Fibroblast of villous mesenchyme (primary cell): Measurements from ENCODE around the gene FMN1. TPM values are rescaled to one million over a fixed set of nuclear protein-coding genes. Genes with fewer than 3 reads are reported as not detected.

Experiments
- DNase-seq: peaks from one replicate; pipeline ENCODE4 v3.0.0-alpha.2; 2010; ENCODE audit warnings: low read depth
- H3K4me3 ChIP-seq: 2 replicates; pipeline ENCODE4 v1.5.1; 2011; ENCODE audit warnings: low read depth, mild to moderate bottlenecking, low read length
- CTCF ChIP-seq: IDR thresholded peaks from 2 replicates; pipeline ENCODE4 v1.5.1; 2012; ENCODE audit warnings: low read depth, mild to moderate bottlenecking, low read length; ENCODE audit not compliant: insufficient read depth
- total RNA-seq: library from RNA; depleted of rRNA; stranded (reverse); fragments of >200 nt; gene quantifications from 2 replicates; pipeline ENCODE4 v1.2.3, GENCODE V29; 2012

The FMN1 gene
- total RNA-seq, 1 donor = 8.6 TPM

GRCh38 chr15:32834156-32834555, 360.4 kb downstream of the FMN1 start:
- H3K4me3 ChIP-seq = no peak overlapping the region
- DNase-seq = no peak
- no peak for TF ChIP-seq CTCF

- DNase-seq = no peak
- TF ChIP-seq CTCF = no peak
- H3K4me3 ChIP-seq = no peak overlapping the region
Measured at GRCh38 chr15:32833379-32833821, 361.1 kb downstream of the FMN1 start.

DNA sequence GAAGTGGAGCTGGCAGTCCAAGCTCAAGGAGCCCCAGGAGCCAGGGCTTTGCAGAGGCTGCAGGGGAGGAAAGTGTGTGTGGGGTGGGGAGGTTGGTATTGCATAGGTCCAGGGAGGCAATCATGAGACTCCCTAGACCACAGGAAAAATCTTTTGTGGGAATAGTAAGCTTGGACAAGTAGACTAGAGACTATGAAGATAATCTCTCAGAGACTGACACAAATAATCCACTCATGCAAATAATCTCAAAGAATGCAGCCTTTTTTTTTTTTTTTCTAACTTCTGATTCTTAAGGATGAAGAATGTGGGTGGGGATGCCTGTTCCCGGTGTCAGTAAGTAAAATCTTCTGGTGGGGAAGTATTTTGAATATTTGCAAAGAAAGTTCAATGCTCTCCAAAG, 363.0 kb downstream of the FMN1 start:
- DNase-seq = no peak

GRCh38 chr15:32830241-32830640, 364.3 kb downstream of the FMN1 start:
- H3K4me3 ChIP-seq = no peak overlapping the region
- no peak for DNase-seq
- no peak for TF ChIP-seq CTCF

More for the DNA sequence above, 363.0 kb downstream of the FMN1 start:
- H3K4me3 ChIP-seq = no peak overlapping the region
- no peak for TF ChIP-seq CTCF

DNA sequence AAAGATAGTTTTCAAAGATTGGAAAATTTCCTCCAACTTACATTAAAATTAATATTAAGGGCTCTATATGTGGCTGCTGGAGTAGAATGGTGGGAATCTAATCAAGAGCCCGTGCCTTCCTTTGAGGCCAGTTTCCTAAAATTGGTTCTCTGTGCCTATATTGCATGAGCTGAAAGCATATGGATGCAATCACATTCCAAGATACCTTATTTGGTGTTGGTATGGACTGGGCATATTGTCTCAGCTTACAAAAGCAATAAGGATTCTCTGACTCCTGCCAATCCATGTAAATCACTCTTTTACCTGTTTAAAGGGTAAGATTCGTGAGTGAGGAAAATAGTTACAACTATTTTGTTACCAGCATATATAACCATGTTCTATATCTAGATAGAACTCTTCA, 365.1 kb downstream of the FMN1 start:
- no peak for TF ChIP-seq CTCF
- H3K4me3 ChIP-seq = no peak overlapping the region
- no peak for DNase-seq

DNA sequence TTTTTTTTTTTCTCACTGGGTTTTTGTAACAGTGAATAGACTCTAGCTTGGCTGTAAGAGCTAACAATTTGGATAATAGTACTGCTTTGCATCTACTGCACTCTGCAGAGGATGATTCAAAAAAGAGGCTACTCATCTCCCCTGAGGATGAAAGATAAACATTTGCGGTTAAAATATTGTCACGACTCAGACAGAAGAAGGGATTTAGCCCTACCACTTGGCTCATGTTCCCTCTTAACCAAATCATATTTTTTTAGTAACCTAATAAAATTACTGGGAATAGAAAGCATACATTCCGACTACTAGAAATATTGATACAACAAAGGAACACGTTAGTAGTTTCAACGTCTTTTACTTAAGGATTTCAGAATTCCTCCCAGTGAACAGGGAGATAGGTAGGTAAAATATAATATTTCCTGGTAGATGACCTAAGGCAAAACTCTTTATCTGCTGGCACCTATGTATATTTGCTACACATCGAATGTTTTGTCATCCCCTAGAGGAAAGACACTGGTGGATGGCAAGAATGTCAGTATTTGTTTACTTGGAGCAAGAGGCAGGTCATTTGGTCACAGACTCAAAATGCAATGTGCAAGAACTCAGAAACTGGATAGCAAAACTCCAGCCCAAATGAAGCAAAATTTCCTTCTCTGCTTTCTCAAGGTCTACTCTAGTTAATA, 365.9 kb downstream of the FMN1 start:
- TF ChIP-seq CTCF = no peak
- peak; percentile 74 for DNase-seq
- no peak overlapping the region for H3K4me3 ChIP-seq

DNA sequence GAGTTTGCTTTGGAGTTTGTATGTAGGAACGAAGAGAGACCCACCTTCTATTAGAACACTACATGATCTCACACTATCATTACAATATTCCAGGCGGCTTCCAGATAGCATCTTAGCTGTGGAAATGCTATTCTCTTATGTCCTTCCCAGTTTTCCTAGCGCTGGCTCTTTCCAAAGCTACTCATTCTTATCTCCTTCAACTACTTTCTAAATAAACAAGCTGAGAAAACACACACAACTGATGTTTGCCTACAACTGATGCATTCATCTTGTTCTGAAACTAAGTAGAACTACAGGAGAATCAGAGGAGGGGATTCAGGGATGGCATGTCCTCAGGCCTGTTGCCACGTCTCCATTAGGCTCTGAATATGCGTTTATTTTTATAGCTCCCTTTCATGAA, 367.8 kb downstream of the FMN1 start:
- no peak for TF ChIP-seq CTCF

More for the DNA sequence above, 367.8 kb downstream of the FMN1 start:
- DNase-seq = no peak
- no peak overlapping the region for H3K4me3 ChIP-seq
